Testis (tissue), 2 donors: ENCODE measurements around the gene LPP.

Source experiments
- POLR2A ChIP-seq: fragments of 450-650 bp; IDR thresholded peaks from one replicate; pipeline ENCODE4 v1.6.1; 2017; ENCODE audit warnings: antibody characterized with exemption, mild to moderate bottlenecking, moderate library complexity
- TF ChIP-seq, protein P1 (sequence below), 3 experiments: fragments of 450-650 bp in 2 of 3; fragments of 200-600 bp in 1 of 3; sonication (generic) in 1 of 3; IDR thresholded peaks; one replicate each; pipeline ENCODE4 v1.5.1; 2016 to 2019; ENCODE audit warnings: antibody characterized with exemption in 3 of 3, mild to moderate bottlenecking in 2 of 3, moderate library complexity in 1 of 3

DNA sequence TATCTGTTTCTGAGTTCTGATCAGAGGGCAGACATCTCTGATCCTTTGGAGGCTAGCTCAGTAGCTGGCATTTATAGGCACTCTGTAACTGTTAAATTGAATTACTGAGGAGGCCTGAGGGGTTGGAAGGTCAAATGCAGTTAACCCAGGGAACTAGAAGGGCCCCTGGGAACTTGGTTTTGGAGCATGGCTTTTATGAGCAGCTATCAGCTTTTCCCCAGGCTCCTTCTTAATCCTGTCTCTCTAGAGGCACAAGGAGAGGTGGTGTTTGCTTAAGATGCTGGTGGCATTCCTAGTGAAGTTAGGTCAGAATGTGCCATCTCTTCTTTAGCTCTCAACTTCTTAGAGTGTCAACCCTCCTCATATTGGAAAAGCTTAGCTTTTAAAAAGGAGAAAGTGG is 128.9 kb downstream of the LPP start:
- TF ChIP-seq, protein P1, sequence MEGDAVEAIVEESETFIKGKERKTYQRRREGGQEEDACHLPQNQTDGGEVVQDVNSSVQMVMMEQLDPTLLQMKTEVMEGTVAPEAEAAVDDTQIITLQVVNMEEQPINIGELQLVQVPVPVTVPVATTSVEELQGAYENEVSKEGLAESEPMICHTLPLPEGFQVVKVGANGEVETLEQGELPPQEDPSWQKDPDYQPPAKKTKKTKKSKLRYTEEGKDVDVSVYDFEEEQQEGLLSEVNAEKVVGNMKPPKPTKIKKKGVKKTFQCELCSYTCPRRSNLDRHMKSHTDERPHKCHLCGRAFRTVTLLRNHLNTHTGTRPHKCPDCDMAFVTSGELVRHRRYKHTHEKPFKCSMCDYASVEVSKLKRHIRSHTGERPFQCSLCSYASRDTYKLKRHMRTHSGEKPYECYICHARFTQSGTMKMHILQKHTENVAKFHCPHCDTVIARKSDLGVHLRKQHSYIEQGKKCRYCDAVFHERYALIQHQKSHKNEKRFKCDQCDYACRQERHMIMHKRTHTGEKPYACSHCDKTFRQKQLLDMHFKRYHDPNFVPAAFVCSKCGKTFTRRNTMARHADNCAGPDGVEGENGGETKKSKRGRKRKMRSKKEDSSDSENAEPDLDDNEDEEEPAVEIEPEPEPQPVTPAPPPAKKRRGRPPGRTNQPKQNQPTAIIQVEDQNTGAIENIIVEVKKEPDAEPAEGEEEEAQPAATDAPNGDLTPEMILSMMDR (IDR thresholded peaks at IDR 0.05): no peak
- no peak for TF ChIP-seq POLR2A
